Measurements from ENCODE around the gene KEL.

- no peak for TF ChIP-seq TAF1 (conservative IDR thresholded peaks at IDR 0.05)
- no peak for TF ChIP-seq CTCF (IDR thresholded peaks at IDR 0.05; ENCODE audit: low read depth, low read length, missing input control)
- TF ChIP-seq JUND (IDR thresholded peaks at IDR 0.05): no peak
- TF ChIP-seq GABPA (IDR thresholded peaks at IDR 0.05 in 1 of 2, conservative IDR thresholded peaks at IDR 0.05 in 1 of 2): no peak
- no peak for TF ChIP-seq REST (IDR thresholded peaks at IDR 0.05)
- no peak for TF ChIP-seq HNF4G (IDR thresholded peaks at IDR 0.05)
Measured at GRCh38 chr7:142945001-142945400, 17.2 kb downstream of the KEL start.

All from liver (tissue), 3 donors.